ENCODE measurements around the gene LARP1. TPM values are rescaled to one million over a fixed set of nuclear protein-coding genes. Genes with fewer than 3 reads are reported as not detected.

Gene LARP1
- polyA plus RNA-seq (2012; ENCODE audit: low read depth, missing spikeins) = 43.5 TPM

DNA sequence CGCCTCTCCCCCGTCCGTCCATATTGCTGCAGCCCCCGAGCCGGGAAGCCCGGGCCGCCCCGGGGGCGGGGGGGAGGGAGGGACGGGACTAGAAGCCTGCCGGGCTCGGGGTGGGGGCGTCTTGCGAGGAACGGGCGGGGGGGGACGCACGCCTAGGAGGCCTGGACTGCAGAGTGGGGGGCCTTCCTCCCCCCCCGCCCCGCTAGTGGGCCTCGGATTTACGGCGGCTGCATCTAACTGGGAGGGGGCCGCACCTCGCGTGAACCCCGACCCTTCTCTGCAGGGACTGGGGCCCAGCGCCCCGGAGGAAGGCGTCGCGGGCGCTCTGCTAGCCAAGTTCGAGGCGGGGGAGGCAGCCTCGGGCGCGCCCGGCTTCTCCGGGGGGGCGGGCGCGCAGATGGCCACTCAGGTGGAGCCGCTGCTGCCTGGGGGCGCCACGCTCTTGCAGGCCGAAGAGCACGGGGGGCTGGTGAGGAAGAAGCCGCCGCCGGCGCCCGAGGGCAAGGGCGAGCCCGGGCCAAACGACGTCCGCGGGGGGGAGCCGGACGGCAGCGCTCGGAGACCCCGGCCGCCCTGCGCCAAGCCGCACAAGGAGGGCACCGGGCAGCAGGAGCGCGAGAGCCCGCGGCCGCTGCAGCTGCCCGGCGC, at the start of gene LARP1:
LARP1 (plus strand) TSS at position 17 of the 648 bp plus-strand sequence; CDS start at position 398, 381 bp downstream.
- TF ChIP-seq TAF1 (IDR thresholded peaks at IDR 0.05; ENCODE audit: low read depth, low read length) = no peak
- no peak for TF ChIP-seq POLR2AphosphoS5 (IDR thresholded peaks at IDR 0.05; ENCODE audit: low read depth, low read length)
- no peak for TF ChIP-seq POU2F2 (IDR thresholded peaks at IDR 0.05; ENCODE audit: low read depth, low read length)
- no peak for TF ChIP-seq SPI1 (IDR thresholded peaks at IDR 0.05; ENCODE audit: low read depth, low read length)
- no peak for TF ChIP-seq PAX5 (IDR thresholded peaks at IDR 0.05; ENCODE audit: insufficient read depth, low read length, severe bottlenecking)
- TF ChIP-seq POLR2A (IDR thresholded peaks at IDR 0.05; ENCODE audit: low read depth, low read length) = no peak
- no peak for FAIRE-seq
- DNase-seq (ENCODE audit: insufficient read length, low spot score) = no peak

DNA sequence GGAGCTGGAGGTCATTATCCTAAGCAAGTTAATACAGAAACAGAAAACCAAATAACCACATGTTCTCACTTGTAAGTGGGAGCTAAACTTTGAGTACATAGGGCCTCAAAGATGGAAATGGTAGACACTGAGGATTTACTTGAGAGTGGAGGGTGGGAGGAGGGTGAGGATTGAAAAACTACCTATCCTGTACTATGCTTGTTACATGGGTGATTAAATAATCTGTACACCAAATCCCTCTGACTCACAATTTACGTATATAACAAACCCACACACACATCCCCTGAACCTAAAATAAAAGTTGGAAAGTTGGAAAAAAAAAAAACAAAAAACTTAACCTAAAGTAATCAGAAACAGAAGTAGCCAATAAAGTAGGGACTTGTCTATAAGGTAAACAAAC, 48.8 kb upstream of the LARP1 start:
- TF ChIP-seq PAX5 (IDR thresholded peaks at IDR 0.05; ENCODE audit: insufficient read depth, low read length, severe bottlenecking) (no peak), TAF1 (IDR thresholded peaks at IDR 0.05; ENCODE audit: low read depth, low read length) (no peak), POLR2AphosphoS5 (IDR thresholded peaks at IDR 0.05; ENCODE audit: low read depth, low read length) (no peak), POU2F2 (IDR thresholded peaks at IDR 0.05; ENCODE audit: low read depth, low read length) (no peak), SPI1 (IDR thresholded peaks at IDR 0.05; ENCODE audit: low read depth, low read length) (no peak), POLR2A (IDR thresholded peaks at IDR 0.05; ENCODE audit: low read depth, low read length) (no peak)
- FAIRE-seq = no peak

DNA sequence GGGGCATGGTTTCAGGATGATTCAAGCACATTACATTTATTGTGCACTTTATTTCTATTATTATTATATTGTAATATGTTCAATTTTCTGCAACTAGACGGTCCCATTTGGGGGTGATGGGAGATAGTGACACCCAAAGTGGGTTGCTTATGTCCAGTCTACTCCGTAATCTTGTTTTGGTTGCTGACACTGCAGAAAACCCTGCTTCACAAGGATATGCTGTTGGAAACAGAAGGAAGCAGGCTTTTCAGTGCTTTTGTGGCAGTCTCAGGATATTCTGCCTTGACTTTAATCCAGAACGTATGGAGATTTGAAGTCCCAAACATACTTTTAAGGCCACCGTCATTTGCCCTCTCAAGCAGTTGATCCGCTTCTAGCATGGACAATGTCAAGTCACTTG, 47.5 kb upstream of the LARP1 start:
- FAIRE-seq (no peak), DNase-seq (ENCODE audit: insufficient read length, low spot score) (no peak)
- TF ChIP-seq POLR2A (IDR thresholded peaks at IDR 0.05; ENCODE audit: low read depth, low read length) (no peak), POU2F2 (IDR thresholded peaks at IDR 0.05; ENCODE audit: low read depth, low read length) (no peak), POLR2AphosphoS5 (IDR thresholded peaks at IDR 0.05; ENCODE audit: low read depth, low read length) (no peak), PAX5 (IDR thresholded peaks at IDR 0.05; ENCODE audit: insufficient read depth, low read length, severe bottlenecking) (no peak), TAF1 (IDR thresholded peaks at IDR 0.05; ENCODE audit: low read depth, low read length) (no peak), SPI1 (IDR thresholded peaks at IDR 0.05; ENCODE audit: low read depth, low read length) (no peak)

More for the DNA sequence above, 48.8 kb upstream of the LARP1 start:
- DNase-seq (ENCODE audit: insufficient read length, low spot score) = no peak

DNA sequence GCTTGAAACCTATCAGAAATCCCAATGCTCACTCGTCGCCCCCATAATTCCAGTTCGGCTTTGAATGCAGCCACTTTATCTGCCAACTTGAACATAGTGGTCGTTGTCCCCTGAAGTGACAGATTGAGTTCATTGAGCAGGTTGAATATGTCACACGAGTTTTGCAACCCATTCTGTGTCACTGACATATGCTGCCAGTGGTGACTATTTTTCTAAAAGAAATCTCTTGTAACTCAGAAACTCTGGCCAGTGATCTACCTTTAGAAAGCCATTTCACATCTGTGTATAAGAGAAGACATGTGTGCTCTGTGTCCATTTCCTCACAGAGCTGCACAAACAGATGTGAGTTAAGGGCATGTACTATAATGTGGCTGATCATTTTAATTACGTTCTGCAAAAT, 47.0 kb upstream of the LARP1 start:
- no peak for TF ChIP-seq SPI1 (IDR thresholded peaks at IDR 0.05; ENCODE audit: low read depth, low read length)
- no peak for TF ChIP-seq POLR2A (IDR thresholded peaks at IDR 0.05; ENCODE audit: low read depth, low read length)
- TF ChIP-seq TAF1 (IDR thresholded peaks at IDR 0.05; ENCODE audit: low read depth, low read length) = no peak
- no peak for TF ChIP-seq POLR2AphosphoS5 (IDR thresholded peaks at IDR 0.05; ENCODE audit: low read depth, low read length)
- FAIRE-seq (no peak), DNase-seq (ENCODE audit: insufficient read length, low spot score) (no peak)

DNA sequence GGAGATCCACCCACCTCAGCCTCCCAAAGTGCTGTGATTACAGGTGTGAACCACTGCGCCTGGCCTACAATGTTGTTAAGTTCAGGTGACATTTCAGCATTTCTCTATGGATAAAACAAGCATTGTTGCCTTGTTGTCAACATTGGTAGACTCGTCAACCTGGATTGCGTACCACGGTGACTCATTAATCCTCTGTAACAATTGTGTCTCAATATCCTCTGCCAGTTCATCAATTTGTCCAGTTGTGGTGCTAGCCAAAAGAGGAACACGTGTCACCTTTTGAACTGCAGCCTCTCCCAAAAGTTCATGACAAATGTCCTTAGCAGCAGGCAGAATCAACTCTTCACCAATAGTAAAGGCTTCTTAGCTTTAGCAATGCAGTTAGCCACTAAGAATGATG, 46.3 kb upstream of the LARP1 start:
- DNase-seq (ENCODE audit: insufficient read length, low spot score) (no peak), FAIRE-seq (no peak)
- TF ChIP-seq POLR2A (IDR thresholded peaks at IDR 0.05; ENCODE audit: low read depth, low read length) (no peak), POU2F2 (IDR thresholded peaks at IDR 0.05; ENCODE audit: low read depth, low read length) (no peak), PAX5 (IDR thresholded peaks at IDR 0.05; ENCODE audit: insufficient read depth, low read length, severe bottlenecking) (no peak), TAF1 (IDR thresholded peaks at IDR 0.05; ENCODE audit: low read depth, low read length) (no peak), SPI1 (IDR thresholded peaks at IDR 0.05; ENCODE audit: low read depth, low read length) (no peak), POLR2AphosphoS5 (IDR thresholded peaks at IDR 0.05; ENCODE audit: low read depth, low read length) (no peak)

DNA sequence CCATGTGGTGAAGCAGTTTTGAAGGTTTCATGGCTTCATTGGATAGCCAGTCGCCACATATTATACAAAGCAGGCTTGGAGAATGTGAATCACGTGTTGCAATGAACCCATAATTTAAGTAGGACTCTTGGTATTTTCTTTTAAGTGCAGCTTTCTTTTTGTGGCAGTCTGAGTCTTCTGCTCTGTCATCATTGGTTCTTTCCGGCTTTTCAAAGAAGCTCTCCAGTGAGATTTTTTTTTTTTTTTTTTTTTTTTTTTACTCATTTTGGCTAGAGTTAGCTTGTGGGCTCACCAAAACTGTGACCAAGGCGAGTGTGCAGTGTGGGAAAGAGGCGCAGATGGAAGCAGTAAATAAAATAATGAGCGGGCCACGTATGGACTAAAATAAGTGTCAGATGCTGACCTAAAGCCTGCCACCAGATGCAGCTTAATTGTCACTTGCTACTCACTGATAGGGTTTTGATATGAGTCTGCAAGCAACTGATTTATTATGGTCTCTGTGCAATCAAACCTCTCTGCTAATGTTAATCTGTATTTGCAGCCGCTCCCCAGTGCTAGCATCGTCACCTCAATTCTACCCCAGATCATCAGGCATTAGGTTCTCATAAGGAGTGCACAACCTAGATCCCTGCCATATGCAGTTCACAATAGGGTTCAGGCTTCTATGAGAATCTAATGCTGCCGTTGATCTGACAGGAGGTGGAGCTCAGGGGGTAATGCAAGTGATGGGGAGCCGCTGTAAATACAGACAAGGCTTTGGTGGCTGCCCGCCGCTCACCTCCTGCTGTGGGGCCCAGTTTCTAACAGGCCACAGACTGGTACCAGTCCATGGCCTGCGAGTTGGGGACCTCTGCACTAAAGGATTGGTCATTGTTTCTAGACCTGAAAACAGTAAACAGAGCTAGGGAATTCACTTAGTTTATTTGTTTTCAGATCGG, 45.5 kb upstream of the LARP1 start:
- FAIRE-seq = no peak
- no peak for TF ChIP-seq POU2F2 (IDR thresholded peaks at IDR 0.05; ENCODE audit: low read depth, low read length)
- no peak for TF ChIP-seq POLR2A (IDR thresholded peaks at IDR 0.05; ENCODE audit: low read depth, low read length)
- no peak for TF ChIP-seq POLR2AphosphoS5 (IDR thresholded peaks at IDR 0.05; ENCODE audit: low read depth, low read length)
- no peak for TF ChIP-seq TAF1 (IDR thresholded peaks at IDR 0.05; ENCODE audit: low read depth, low read length)
- no peak for TF ChIP-seq SPI1 (IDR thresholded peaks at IDR 0.05; ENCODE audit: low read depth, low read length)
- TF ChIP-seq PAX5 (IDR thresholded peaks at IDR 0.05; ENCODE audit: insufficient read depth, low read length, severe bottlenecking) = no peak

DNA sequence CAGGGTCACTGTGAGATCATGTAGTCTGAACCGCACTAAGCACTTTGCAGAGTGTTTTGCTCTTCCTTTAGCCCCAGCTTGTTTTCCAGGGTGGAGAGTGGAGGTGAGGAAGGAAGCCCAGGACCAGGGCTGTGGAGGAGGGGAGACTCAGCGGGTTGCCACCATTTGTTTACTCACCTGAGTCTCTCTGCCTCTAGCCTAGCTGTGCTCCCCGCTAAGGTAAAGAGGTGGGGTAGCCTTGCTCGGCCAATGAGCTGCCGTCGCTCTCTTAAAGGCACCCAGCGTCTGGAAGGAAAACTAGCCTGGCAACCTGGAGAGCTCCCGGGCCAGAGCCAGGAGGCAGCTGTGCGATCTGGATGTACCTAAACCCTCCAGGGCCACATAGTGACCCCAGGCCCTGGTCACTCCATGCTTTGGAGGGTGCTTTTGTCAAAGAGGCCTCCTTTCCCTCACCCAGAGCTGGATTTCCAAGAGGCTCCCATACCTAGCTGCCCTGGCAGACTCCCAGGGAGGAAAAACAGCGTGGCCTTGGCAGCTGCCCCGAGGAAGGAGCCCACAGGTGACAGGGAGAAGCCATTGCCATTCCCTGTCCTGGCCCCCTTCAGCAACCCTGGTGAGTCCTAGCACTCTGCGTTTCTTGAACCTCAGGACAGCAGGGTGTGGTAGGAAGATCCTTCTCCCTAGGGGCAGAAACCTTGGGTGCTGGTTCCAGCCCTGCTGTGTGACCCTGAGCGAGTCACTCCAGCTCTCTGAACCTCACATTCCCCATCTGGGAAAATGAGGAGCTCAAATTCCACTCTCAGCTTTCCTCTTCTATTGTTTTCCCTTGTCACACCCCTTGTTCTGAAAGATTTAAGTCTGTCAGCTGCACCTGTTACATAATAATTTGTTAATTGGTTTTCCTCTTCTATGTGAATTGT, 42.4 kb upstream of the LARP1 start:
- DNase-seq (ENCODE audit: insufficient read length, low spot score) = no peak
- no peak for FAIRE-seq
- no peak for TF ChIP-seq PAX5 (IDR thresholded peaks at IDR 0.05; ENCODE audit: insufficient read depth, low read length, severe bottlenecking)

More for the DNA sequence above, 45.5 kb upstream of the LARP1 start:
- DNase-seq (ENCODE audit: insufficient read length, low spot score) = no peak

DNA sequence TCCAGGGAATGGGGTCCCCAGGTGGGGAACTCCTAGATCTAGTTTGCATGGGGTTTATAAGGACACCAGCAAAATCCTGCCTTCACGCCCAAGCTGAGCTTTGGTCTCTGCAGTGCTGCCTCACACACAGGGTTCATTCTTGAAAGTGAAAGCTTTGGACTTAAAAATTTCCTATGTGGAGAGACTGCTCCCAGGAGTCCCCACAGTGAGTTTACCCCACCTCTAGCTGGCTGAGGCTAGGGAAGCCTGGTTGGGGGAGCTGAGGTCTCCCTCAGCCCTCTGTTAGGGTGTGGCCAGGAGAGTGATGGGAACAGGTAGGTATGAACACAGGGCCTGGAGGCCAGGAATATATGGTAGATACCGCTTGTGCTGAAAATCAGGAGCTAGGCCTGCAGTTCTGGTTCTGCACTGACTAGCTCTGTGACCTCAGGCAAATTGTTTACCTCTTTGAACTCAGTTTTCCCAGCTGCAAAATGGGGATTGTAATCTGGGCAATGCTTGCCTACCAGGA, 41.5 kb upstream of the LARP1 start:
- no peak for DNase-seq (ENCODE audit: insufficient read length, low spot score)
- no peak for TF ChIP-seq PAX5 (IDR thresholded peaks at IDR 0.05; ENCODE audit: insufficient read depth, low read length, severe bottlenecking)
- TF ChIP-seq TAF1 (IDR thresholded peaks at IDR 0.05; ENCODE audit: low read depth, low read length) = no peak
- TF ChIP-seq POLR2AphosphoS5 (IDR thresholded peaks at IDR 0.05; ENCODE audit: low read depth, low read length) = no peak
- TF ChIP-seq POU2F2 (IDR thresholded peaks at IDR 0.05; ENCODE audit: low read depth, low read length) = no peak
- FAIRE-seq = no peak
